GM23248 (cell line): ENCODE measurements around the gene FBXO27. TPM values are rescaled to one million over a fixed set of nuclear protein-coding genes. Genes with fewer than 3 reads are reported as not detected.

Experiments
- DNase-seq: peaks from one replicate; pipeline ENCODE4 v3.0.0-alpha.2; 2015
- H2AFZ ChIP-seq: fragments of 200-600 bp; sonication (generic); 2 replicates; pipeline ENCODE4 v1.6.1; 2016; ENCODE audit warnings: antibody characterized with exemption
- H3F3A ChIP-seq: fragments of 200-600 bp; sonication (generic); 2 replicates; pipeline ENCODE4 v1.6.1; 2016; ENCODE audit warnings: mild to moderate bottlenecking, antibody characterized with exemption, mixed run types; ENCODE audit not compliant: insufficient read depth
- H3K27ac ChIP-seq: fragments of 200-600 bp; sonication (generic); 2 replicates; pipeline ENCODE4 v1.5.1; 2016; ENCODE audit warnings: mild to moderate bottlenecking
- H3K27me3 ChIP-seq: fragments of 200-600 bp; sonication (generic); replicated peaks from 2 replicates; pipeline ENCODE4 v1.6.1; 2016; ENCODE audit warnings: mild to moderate bottlenecking; ENCODE audit not compliant: insufficient read depth
- H3K36me3 ChIP-seq: fragments of 200-600 bp; sonication (generic); 2 replicates; pipeline ENCODE4 v1.6.1; 2016; ENCODE audit warnings: low read depth, mild to moderate bottlenecking
- H3K4me1 ChIP-seq: fragments of 200-600 bp; sonication (generic); 2 replicates; pipeline ENCODE4 v1.6.1; 2016; ENCODE audit warnings: mild to moderate bottlenecking; ENCODE audit not compliant: insufficient read depth
- H3K4me2 ChIP-seq: fragments of 200-600 bp; sonication (generic); one replicate; pipeline ENCODE4 v1.6.1; 2016; ENCODE audit warnings: mild to moderate bottlenecking; ENCODE audit not compliant: unreplicated experiment
- H3K4me3 ChIP-seq: fragments of 200-600 bp; sonication (generic); 2 replicates; pipeline ENCODE4 v1.5.1; 2016; ENCODE audit warnings: mild to moderate bottlenecking
- H3K79me2 ChIP-seq: fragments of 200-600 bp; sonication (generic); 2 replicates; pipeline ENCODE4 v1.6.1; 2016; ENCODE audit warnings: mild to moderate bottlenecking; ENCODE audit not compliant: insufficient read depth
- H3K9ac ChIP-seq: fragments of 200-600 bp; sonication (generic); 2 replicates; pipeline ENCODE4 v1.6.1; 2016; ENCODE audit warnings: mild to moderate bottlenecking
- H3K9me2 ChIP-seq: fragments of 200-600 bp; sonication (generic); 2 replicates; pipeline ENCODE4 v1.6.1; 2016; ENCODE audit warnings: mixed run types, mild to moderate bottlenecking, moderate library complexity; ENCODE audit not compliant: insufficient read depth
- H3K9me3 ChIP-seq: fragments of 200-600 bp; sonication (generic); one replicate; pipeline ENCODE4 v1.6.1; 2017; ENCODE audit warnings: low read depth
- H4K20me1 ChIP-seq: fragments of 200-600 bp; sonication (generic); 2 replicates; pipeline ENCODE4 v1.6.0; 2016; ENCODE audit not compliant: insufficient read depth
- EZH2 ChIP-seq: fragments of 200-600 bp; sonication (generic); IDR thresholded peaks from 2 replicates; pipeline ENCODE4 v1.6.1; 2018; ENCODE audit warnings: antibody characterized with exemption, mild to moderate bottlenecking; ENCODE audit not compliant: insufficient read depth, poor library complexity, severe bottlenecking
- EZH2phosphoT487 ChIP-seq: fragments of 200-600 bp; sonication (generic); IDR thresholded peaks from 2 replicates; pipeline ENCODE4 v1.6.1; 2018; ENCODE audit warnings: antibody characterized with exemption, moderate library complexity, mild to moderate bottlenecking, low read depth; ENCODE audit not compliant: insufficient read depth
- WGBS, 2 experiments: methylation state at CpG; one replicate each; pipeline ENCODE4 v1.1.6; 2015 to 2017; ENCODE audit warnings: low lambda C conversion rate in 2 of 2, low coverage in 1 of 2; ENCODE audit errors: missing lambda C conversion rate in 2 of 2; 5-methylcytosine and 5-hydroxymethylcytosine counted together
- in situ Hi-C: fragments of 300-500 bp; cut with MboI; formaldehyde crosslinking; loops from 2 replicates; pipeline ENCODE4 v1.15.0; 2020
- polyA plus RNA-seq: library from polyadenylated mRNA; unstranded; fragments of >200 nt; fragmentation: Nextera tagmentation; extraction: Ambion mirVana; gene quantifications from 2 replicates; pipeline ENCODE4 v1.2.1, GENCODE V29; 2016
- total RNA-seq: library from RNA; depleted of rRNA; stranded (reverse); fragments of >200 nt; shearing (Covaris generic); gene quantifications from 2 replicates; pipeline ENCODE4 v1.2.3, GENCODE V29; 2014

The FBXO27 gene
- total and polyA plus RNA-seq, 2 experiments from 2014 or later: 0.54 to 4.0 TPM

GRCh38 chr19:39065928-39066327, 33.6 kb upstream of the FBXO27 start:
- Histone ChIP-seq H3K9ac (no peak overlapping the region), H4K20me1 (no peaks in the 10 kb centered on the region), H3K9me3 (no peaks in the 10 kb centered on the region), H3K9me2 (no peaks in the 10 kb centered on the region), H3K27ac (no peak overlapping the region), H2AFZ (no peak overlapping the region), H3K4me1 (no peaks in the 10 kb centered on the region), H3K27me3 (no peaks in the 10 kb centered on the region), H3K36me3 (no peaks in the 10 kb centered on the region), H3K4me2 (no peak overlapping the region), H3F3A (no peaks in the 10 kb centered on the region), H3K79me2 (no peaks in the 10 kb centered on the region), H3K4me3 (no peak overlapping the region)
- no peak for DNase-seq
- no peak for TF ChIP-seq EZH2phosphoT487
- no peak for TF ChIP-seq EZH2
- in situ Hi-C loops: no loop called here
- 50 to 53% methylated on average over 3 of the region's 3 CpGs for WGBS, 2 experiments

GRCh38 chr19:39064405-39064804, 32.1 kb upstream of the FBXO27 start:
- H3K27me3 ChIP-seq: no peaks in the 10 kb centered on the region
- H3K79me2 ChIP-seq: no peaks in the 10 kb centered on the region
- H3K27ac ChIP-seq: no peak overlapping the region
- no peaks in the 10 kb centered on the region for H4K20me1 ChIP-seq
- H3K36me3 ChIP-seq: no peaks in the 10 kb centered on the region
- no peak for DNase-seq
- H3K9ac ChIP-seq: no peak overlapping the region
- no peak overlapping the region for H3K4me2 ChIP-seq
- no peaks in the 10 kb centered on the region for H3K9me3 ChIP-seq
- WGBS, 2 experiments: 65 to 67% methylated on average over 6 of the region's 6 CpGs
- no peak for TF ChIP-seq EZH2phosphoT487
- TF ChIP-seq EZH2: no peak
- H3K4me1 ChIP-seq: no peaks in the 10 kb centered on the region
- no peaks in the 10 kb centered on the region for H3K9me2 ChIP-seq
- no peaks in the 10 kb centered on the region for H3F3A ChIP-seq
- no peak overlapping the region for H3K4me3 ChIP-seq
- in situ Hi-C loops: no loop called here
- H2AFZ ChIP-seq: no peak overlapping the region

GRCh38 chr19:39060171-39060570, 27.8 kb upstream of the FBXO27 start:
- H3K36me3 ChIP-seq: no peaks in the 10 kb centered on the region
- no peaks in the 10 kb centered on the region for H3F3A ChIP-seq
- no peaks in the 10 kb centered on the region for H3K27me3 ChIP-seq
- no peak for DNase-seq
- no peaks in the 10 kb centered on the region for H4K20me1 ChIP-seq
- H3K4me2 ChIP-seq: no peak overlapping the region
- no peak overlapping the region for H3K9ac ChIP-seq
- H3K9me3 ChIP-seq: no peaks in the 10 kb centered on the region
- no peaks in the 10 kb centered on the region for H3K4me1 ChIP-seq
- no peak overlapping the region for H3K4me3 ChIP-seq
- H3K79me2 ChIP-seq: no peaks in the 10 kb centered on the region
- TF ChIP-seq EZH2phosphoT487 (no peak), EZH2 (no peak)
- in situ Hi-C loops: no loop called here
- WGBS, 2 experiments: 79 to 83% methylated on average over 4 of the region's 4 CpGs
- H3K9me2 ChIP-seq: no peaks in the 10 kb centered on the region
- H2AFZ ChIP-seq: no peak overlapping the region
- H3K27ac ChIP-seq: no peak overlapping the region

- in situ Hi-C loops: no loop called here
- Histone ChIP-seq H3K9me3 (no peaks in the 10 kb centered on the region), H3F3A (no peaks in the 10 kb centered on the region), H3K4me2 (no peak overlapping the region), H3K79me2 (no peaks in the 10 kb centered on the region), H3K9ac (no peak overlapping the region), H3K4me3 (no peak overlapping the region), H3K4me1 (no peaks in the 10 kb centered on the region), H4K20me1 (no peaks in the 10 kb centered on the region), H2AFZ (no peak overlapping the region), H3K36me3 (no peaks in the 10 kb centered on the region), H3K27me3 (no peaks in the 10 kb centered on the region), H3K27ac (no peak overlapping the region), H3K9me2 (no peaks in the 10 kb centered on the region)
- TF ChIP-seq EZH2phosphoT487: no peak
- no peak for TF ChIP-seq EZH2
- DNase-seq: no peak
Observed at GRCh38 chr19:39059302-39059701, 27.0 kb upstream of the FBXO27 start.

- no peaks in the 10 kb centered on the region for H3K9me2 ChIP-seq
- TF ChIP-seq EZH2phosphoT487: no peak
- no peak for TF ChIP-seq EZH2
- DNase-seq: no peak
Observed at GRCh38 chr19:39057615-39058014, 25.3 kb upstream of the FBXO27 start.

More at GRCh38 chr19:39057615-39058014, 25.3 kb upstream of the FBXO27 start:
- Histone ChIP-seq H3K36me3 (no peaks in the 10 kb centered on the region), H3K27ac (no peak overlapping the region), H3K27me3 (no peaks in the 10 kb centered on the region), H3K9ac (no peak overlapping the region), H3K4me2 (no peak overlapping the region), H4K20me1 (no peaks in the 10 kb centered on the region), H3K4me1 (no peaks in the 10 kb centered on the region), H3K4me3 (no peak overlapping the region), H3F3A (no peaks in the 10 kb centered on the region), H3K79me2 (no peaks in the 10 kb centered on the region), H2AFZ (no peak overlapping the region), H3K9me3 (no peaks in the 10 kb centered on the region)
- 56 to 66% methylated on average over 3 of the region's 3 CpGs for WGBS, 2 experiments
- in situ Hi-C loops: no loop called here
